Natural killer cell (primary cell): Measurements from ENCODE around the gene ST3GAL3. TPM values are rescaled to one million over a fixed set of nuclear protein-coding genes. Genes with fewer than 3 reads are reported as not detected.

Experiments
- ATAC-seq, 3 donors: fragments of 150-1000 bp in 2 of 3; fragments of 200-7000 bp in 1 of 3; cut with Tn5 transposase; 1 replicate in 1 of 3; 2 replicates in 2 of 3; pipeline ENCODE4 v1.10.0; 2021; ENCODE audit warnings: mild to moderate bottlenecking in 2 of 3, moderate library complexity in 2 of 3
- DNase-seq, 2 donors: peaks; one replicate each; pipeline versions ENCODE4 v3.0.0 to v3.0.0-alpha.2; 2013 to 2021; ENCODE audit warnings: mixed read lengths in 1 of 2
- H3K27ac ChIP-seq: one replicate; pipeline ENCODE4 v1.5.1; 2013; ENCODE audit warnings: mild to moderate bottlenecking, low read length
- H3K27me3 ChIP-seq: one replicate; pipeline ENCODE4 v1.6.1; 2013; ENCODE audit warnings: low read length; ENCODE audit not compliant: control insufficient read depth, insufficient read depth
- H3K36me3 ChIP-seq: one replicate; pipeline ENCODE4 v1.6.1; 2013; ENCODE audit warnings: low read length; ENCODE audit not compliant: control insufficient read depth, insufficient read depth
- H3K4me1 ChIP-seq: one replicate; pipeline ENCODE4 v1.6.1; 2013; ENCODE audit warnings: low read length; ENCODE audit not compliant: control insufficient read depth, insufficient read depth
- H3K4me3 ChIP-seq: one replicate; pipeline ENCODE4 v1.5.1; 2013; ENCODE audit warnings: low read length
- H3K9me3 ChIP-seq: one replicate; pipeline ENCODE4 v1.6.1; 2013; ENCODE audit warnings: low read length; ENCODE audit not compliant: control insufficient read depth, insufficient read depth
- H3K27ac Mint-ChIP-seq, 2 donors: one replicate each; pipeline ENCODE4 v1.8.0; 2022; ENCODE audit warnings: mild to moderate bottlenecking in 2 of 2, mixed read lengths in 2 of 2, moderate library complexity in 1 of 2
- H3K27me3 Mint-ChIP-seq, 2 donors: one replicate each; pipeline ENCODE4 v1.8.0; 2022; ENCODE audit warnings: low read depth in 2 of 2, mixed read lengths in 2 of 2
- H3K36me3 Mint-ChIP-seq: one replicate; pipeline ENCODE4 v1.8.0; 2022; ENCODE audit warnings: mixed read lengths
- H3K4me1 Mint-ChIP-seq, 2 donors: one replicate each; pipeline ENCODE4 v1.8.0; 2022; ENCODE audit warnings: mixed read lengths in 2 of 2
- H3K4me3 Mint-ChIP-seq: one replicate; pipeline ENCODE4 v1.8.0; 2022; ENCODE audit warnings: mild to moderate bottlenecking, moderate library complexity, mixed read lengths
- H3K9me3 Mint-ChIP-seq, 2 donors: one replicate each; pipeline ENCODE4 v1.8.0; 2022; ENCODE audit warnings: mixed read lengths in 2 of 2
- CTCF ChIP-seq: fragments of 200-600 bp; IDR thresholded peaks from one replicate; pipeline ENCODE4 v1.8.0; 2022; ENCODE audit warnings: antibody characterized with exemption
- WGBS: methylation state at CpG from one replicate; pipeline ENCODE4 v1.1.7; 2013; ENCODE audit warnings: missing lambda C conversion rate; ENCODE audit not compliant: insufficient coverage; 5-methylcytosine and 5-hydroxymethylcytosine counted together
- intact Hi-C: fragments of 100-400 bp; cut with micrococcal nuclease; formaldehyde crosslinking; loops from one replicate; pipeline ENCODE4 v1.14.2; 2022
- total RNA-seq, 4 donors: library from RNA; stranded (reverse); fragments of 120-200 nt in 1 of 4; gene quantifications; one replicate each; pipeline versions ENCODE4 v1.2.3 to v1.2.4, GENCODE V29; 2013 to 2022

Gene ST3GAL3
- total RNA-seq, 3 donors from 2014 or later (not counting 1 experiment from before 2014, with no cell fraction given), result 22.2 to 27.3 (median 22.3) TPM

GRCh38 chr1:43874716-43875115 lies 167.4 kb downstream of the ST3GAL3 start:
- Mint-ChIP-seq H3K4me3 (no peak overlapping the region), H3K36me3 (no peaks in the 10 kb centered on the region), H3K4me1 (peaks cover 0 to 5% of the 10 kb centered on the region in 2 donors), H3K9me3 (no peaks in the 10 kb centered on the region), H3K27me3 (no peaks in the 10 kb centered on the region), H3K27ac (no peak overlapping the region)
- no peak for DNase-seq
- WGBS, result 97% methylated on average over 3 of the region's 3 CpGs
- intact Hi-C loops, result no loop called here
- H3K9me3 ChIP-seq, result no peaks in the 10 kb centered on the region
- H3K27ac ChIP-seq, result no peak overlapping the region
- H3K4me3 ChIP-seq, result no peak overlapping the region
- no peaks in the 10 kb centered on the region for H3K36me3 ChIP-seq
- H3K27me3 ChIP-seq, result no peaks in the 10 kb centered on the region
- no peaks in the 10 kb centered on the region for H3K4me1 ChIP-seq
- no peak for TF ChIP-seq CTCF
- no peak for ATAC-seq

GRCh38 chr1:43875331-43875730 lies 168.0 kb downstream of the ST3GAL3 start:
- Histone ChIP-seq H3K36me3 (no peaks in the 10 kb centered on the region), H3K4me3 (no peak overlapping the region), H3K27me3 (no peaks in the 10 kb centered on the region), H3K27ac (no peak overlapping the region), H3K9me3 (no peaks in the 10 kb centered on the region), H3K4me1 (no peaks in the 10 kb centered on the region)
- TF ChIP-seq CTCF, result no peak
- DNase-seq (no peak), ATAC-seq (no peak)
- H3K4me1 Mint-ChIP-seq, result peaks cover 0 to 5% of the 10 kb centered on the region in 2 donors
- 92% methylated on average over 2 of the region's 3 CpGs for whole genome bisulfite sequencing
- H3K36me3 Mint-ChIP-seq, result no peaks in the 10 kb centered on the region
- intact Hi-C loops, result no loop called here
- H3K27ac Mint-ChIP-seq, result no peak overlapping the region
- H3K9me3 Mint-ChIP-seq, result no peaks in the 10 kb centered on the region
- H3K27me3 Mint-ChIP-seq, result no peaks in the 10 kb centered on the region
- H3K4me3 Mint-ChIP-seq, result no peak overlapping the region

GRCh38 chr1:43877101-43877500 lies 169.8 kb downstream of the ST3GAL3 start:
- intact Hi-C loops, result no loop called here
- H3K27ac Mint-ChIP-seq, result no peak overlapping the region
- Histone ChIP-seq H3K27me3 (no peaks in the 10 kb centered on the region), H3K9me3 (no peaks in the 10 kb centered on the region), H3K36me3 (no peaks in the 10 kb centered on the region), H3K27ac (no peak overlapping the region), H3K4me1 (no peaks in the 10 kb centered on the region), H3K4me3 (no peak overlapping the region)
- 96% methylated on average over 2 of the region's 2 CpGs for WGBS
- no peaks in the 10 kb centered on the region for H3K4me1 Mint-ChIP-seq
- no peaks in the 10 kb centered on the region for H3K9me3 Mint-ChIP-seq
- no peaks in the 10 kb centered on the region for H3K27me3 Mint-ChIP-seq
- H3K4me3 Mint-ChIP-seq, result no peak overlapping the region
- ATAC-seq, result no peak
- no peaks in the 10 kb centered on the region for H3K36me3 Mint-ChIP-seq
- TF ChIP-seq CTCF, result no peak
- no peak for DNase-seq

DNA sequence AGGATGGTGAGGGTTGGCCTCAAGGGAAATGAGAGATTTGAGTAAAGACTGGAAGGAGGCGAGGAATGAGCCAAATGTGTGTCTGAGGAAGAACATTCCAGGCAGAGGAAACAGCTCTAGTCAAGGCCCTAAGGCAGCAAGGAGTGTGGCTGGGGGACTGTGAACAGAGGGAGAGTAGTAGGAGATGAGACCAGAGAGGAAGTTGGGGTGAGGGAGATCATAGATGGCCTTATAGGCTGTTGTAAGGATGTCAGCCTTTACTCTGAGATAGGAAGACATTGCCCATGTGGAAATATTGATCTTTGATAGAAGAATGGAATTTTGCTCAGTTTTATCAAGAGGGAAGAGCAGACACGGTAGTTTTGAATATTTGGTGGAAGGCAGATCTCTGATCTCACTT lies 171.1 kb downstream of the ST3GAL3 start:
- H3K27ac Mint-ChIP-seq, result no peak overlapping the region
- no peaks in the 10 kb centered on the region for H3K36me3 Mint-ChIP-seq
- ATAC-seq (no peak), DNase-seq (no peak)
- H3K4me1 Mint-ChIP-seq, result no peaks in the 10 kb centered on the region
- no peaks in the 10 kb centered on the region for H3K4me1 ChIP-seq
- WGBS, result 100% methylated on average over 1 of the region's 2 CpGs
- no peaks in the 10 kb centered on the region for H3K9me3 ChIP-seq
- H3K4me3 Mint-ChIP-seq, result no peak overlapping the region
- H3K27me3 ChIP-seq, result no peaks in the 10 kb centered on the region
- no peaks in the 10 kb centered on the region for H3K36me3 ChIP-seq
- H3K9me3 Mint-ChIP-seq, result no peaks in the 10 kb centered on the region
- H3K27me3 Mint-ChIP-seq, result no peaks in the 10 kb centered on the region
- H3K27ac ChIP-seq, result no peak overlapping the region
- H3K4me3 ChIP-seq, result no peak overlapping the region
- intact Hi-C loops, result no loop called here
- TF ChIP-seq CTCF, result no peak
